ENCODE measurements around the gene ENTR1.

Gene ENTR1

DNA sequence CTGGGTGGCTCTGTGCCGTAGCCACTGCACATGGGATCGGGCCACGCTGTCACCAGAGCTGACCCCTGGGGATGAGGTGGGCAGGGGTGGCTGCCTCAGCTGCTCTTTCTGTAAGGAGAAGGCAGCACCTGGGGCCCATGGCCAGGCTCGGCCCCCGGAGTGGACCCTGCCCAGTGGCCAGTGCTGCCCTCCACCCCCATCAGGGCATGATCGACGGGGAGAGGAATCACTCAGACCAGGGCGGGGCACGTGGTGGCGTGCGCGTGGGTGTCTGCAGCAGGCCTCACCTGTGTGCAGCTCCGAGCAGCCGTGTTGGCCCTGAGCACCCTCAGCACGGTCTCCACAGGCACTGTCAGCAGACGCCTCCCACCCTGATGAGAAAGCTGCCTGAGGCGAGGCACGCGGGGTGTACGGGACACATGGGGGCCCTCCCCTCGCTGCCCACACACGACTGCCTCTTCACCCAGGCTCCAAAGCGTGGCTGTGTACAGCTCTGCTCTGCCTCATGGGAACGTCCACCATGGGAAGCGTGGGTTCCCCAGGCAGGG, 28.4 kb downstream of the ENTR1 start:
- Histone ChIP-seq H3K4me1 (no peaks in the 10 kb centered on the region), H3K9ac (no peak overlapping the region), H3K79me2 (no peaks in the 10 kb centered on the region), H3K27me3 (ENCODE audit: control insufficient read depth, insufficient read depth, low read length) (no peaks in the 10 kb centered on the region), H3K9me3 (ENCODE audit: control insufficient read depth, low read length) (no peaks in the 10 kb centered on the region), H3K4me2 (ENCODE audit: low read length) (no peak overlapping the region), H3K4me3 (ENCODE audit: low read depth, low read length) (no peak overlapping the region), H2AFZ (no peak overlapping the region), H3K27ac (no peak overlapping the region), H3K36me3 (ENCODE audit: control insufficient read depth, insufficient read depth, low read length) (no peaks in the 10 kb centered on the region)
- TF ChIP-seq CTCF (IDR thresholded peaks at IDR 0.05), result no peak

GRCh38 chr9:136381311-136381710, 29.1 kb downstream of the ENTR1 start:
- Histone ChIP-seq H3K4me3 (ENCODE audit: low read depth, low read length) (no peak overlapping the region), H3K27me3 (ENCODE audit: control insufficient read depth, insufficient read depth, low read length) (no peaks in the 10 kb centered on the region), H3K4me1 (no peaks in the 10 kb centered on the region), H3K4me2 (ENCODE audit: low read length) (no peak overlapping the region), H3K27ac (no peak overlapping the region), H3K79me2 (no peaks in the 10 kb centered on the region), H3K9me3 (ENCODE audit: control insufficient read depth, low read length) (no peaks in the 10 kb centered on the region), H2AFZ (no peak overlapping the region), H3K36me3 (ENCODE audit: control insufficient read depth, insufficient read depth, low read length) (no peaks in the 10 kb centered on the region), H3K9ac (no peak overlapping the region)
- no peak for TF ChIP-seq CTCF (IDR thresholded peaks at IDR 0.05)

DNA sequence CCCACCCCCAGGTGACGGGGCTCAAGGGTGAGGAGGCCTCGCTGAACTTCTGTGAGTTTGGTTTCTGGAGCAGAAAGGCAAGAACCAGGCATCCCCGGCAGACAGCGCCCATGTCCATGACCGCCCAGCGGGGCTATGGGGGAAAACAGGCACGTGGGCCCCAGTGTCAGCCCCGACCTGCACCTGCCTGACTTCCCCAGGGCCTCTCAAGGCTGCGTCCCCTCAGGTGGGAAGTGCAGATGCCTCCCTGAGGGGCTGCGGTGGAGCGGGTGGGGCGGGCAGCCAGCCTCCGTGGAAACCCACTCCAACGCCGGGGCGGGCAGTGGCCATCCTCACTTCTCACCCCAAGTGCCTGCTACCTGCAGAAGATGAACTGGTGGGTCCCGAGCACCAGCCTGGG, 30.0 kb downstream of the ENTR1 start:
- Histone ChIP-seq H3K27me3 (ENCODE audit: control insufficient read depth, insufficient read depth, low read length) (no peaks in the 10 kb centered on the region), H3K4me1 (no peaks in the 10 kb centered on the region), H3K36me3 (ENCODE audit: control insufficient read depth, insufficient read depth, low read length) (no peaks in the 10 kb centered on the region), H3K9me3 (ENCODE audit: control insufficient read depth, low read length) (no peaks in the 10 kb centered on the region), H3K27ac (no peak overlapping the region), H2AFZ (no peak overlapping the region), H3K4me2 (ENCODE audit: low read length) (no peak overlapping the region), H3K79me2 (no peaks in the 10 kb centered on the region), H3K9ac (no peak overlapping the region), H3K4me3 (ENCODE audit: low read depth, low read length) (no peak overlapping the region)
- TF ChIP-seq CTCF (IDR thresholded peaks at IDR 0.05), result no peak

DNA sequence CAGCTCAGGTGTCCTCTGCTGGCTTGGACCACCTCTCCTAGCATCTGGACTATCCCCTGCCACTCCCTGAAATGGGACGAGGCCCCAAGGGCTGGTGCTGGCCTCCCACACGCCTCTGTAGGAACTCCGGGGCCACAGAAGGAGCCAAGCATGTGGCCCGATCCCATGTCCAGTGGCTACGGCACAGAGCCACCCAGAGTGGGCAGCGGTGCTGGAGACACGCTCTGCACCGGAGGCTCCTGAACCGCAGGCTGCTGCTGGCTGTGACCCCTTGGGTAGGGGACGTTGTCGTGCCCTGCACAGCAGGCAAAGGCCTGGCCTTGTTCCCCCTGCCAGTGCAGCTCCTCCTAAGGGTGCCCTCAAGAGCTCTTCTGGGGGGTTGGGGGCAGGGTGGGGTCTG, 30.5 kb downstream of the ENTR1 start:
- no peak overlapping the region for H3K27ac ChIP-seq
- H3K36me3 ChIP-seq (ENCODE audit: control insufficient read depth, insufficient read depth, low read length), result no peaks in the 10 kb centered on the region

More for the DNA sequence above, 30.5 kb downstream of the ENTR1 start:
- TF ChIP-seq CTCF (IDR thresholded peaks at IDR 0.05), result no peak
- Histone ChIP-seq H3K4me3 (ENCODE audit: low read depth, low read length) (no peak overlapping the region), H3K9ac (no peak overlapping the region), H2AFZ (no peak overlapping the region), H3K79me2 (no peaks in the 10 kb centered on the region), H3K9me3 (ENCODE audit: control insufficient read depth, low read length) (no peaks in the 10 kb centered on the region), H3K27me3 (ENCODE audit: control insufficient read depth, insufficient read depth, low read length) (no peaks in the 10 kb centered on the region), H3K4me1 (no peaks in the 10 kb centered on the region), H3K4me2 (ENCODE audit: low read length) (no peak overlapping the region)
